SK-N-SH treated with all-trans-retinoic acid at 6 μM for 48 hours (cell line): ENCODE data around the gene FAF2.

ENCODE experiments used
- ATAC-seq: fragments of 200-7000 bp; cut with Tn5 transposase; 3 replicates; pipeline ENCODE4 v1.9.1; 2020; ENCODE audit warnings: mild to moderate bottlenecking, moderate library complexity
- ARNTL ChIP-seq: fragments of 450-650 bp; formaldehyde crosslinking; IDR thresholded peaks from 2 replicates; pipeline ENCODE4 v1.5.0; 2020; ENCODE audit warnings: low read depth, mild to moderate bottlenecking, moderate library complexity, borderline replicate concordance
- BACH2 ChIP-seq: fragments of 250-450 bp; sonication (Bioruptor Pico); IDR thresholded peaks from 2 replicates; pipeline ENCODE4 v1.9.0; 2021; ENCODE audit warnings: mild to moderate bottlenecking, borderline replicate concordance
- CSDC2 ChIP-seq: fragments of 250-450 bp; sonication (Bioruptor Pico); IDR thresholded peaks from 2 replicates; pipeline ENCODE4 v1.5.0; 2020; ENCODE audit warnings: mild to moderate bottlenecking, moderate library complexity
- CSRNP3 ChIP-seq: fragments of 250-450 bp; sonication (Bioruptor Pico); IDR thresholded peaks from 2 replicates; pipeline ENCODE4 v1.5.1; 2021; ENCODE audit warnings: mild to moderate bottlenecking, moderate library complexity
- ESRRG ChIP-seq: fragments of 250-450 bp; sonication (Bioruptor Pico); IDR thresholded peaks from 2 replicates; pipeline ENCODE4 v1.6.1; 2021; ENCODE audit warnings: mild to moderate bottlenecking
- GLIS3 ChIP-seq: fragments of 250-450 bp; sonication (Bioruptor Pico); IDR thresholded peaks from 2 replicates; pipeline ENCODE4 v1.5.0; 2020; ENCODE audit warnings: mild to moderate bottlenecking, moderate library complexity
- ISL1 ChIP-seq: fragments of 250-450 bp; sonication (Bioruptor Pico); IDR thresholded peaks from 2 replicates; pipeline ENCODE4 v2.1.2; 2022; ENCODE audit warnings: mild to moderate bottlenecking, moderate library complexity
- OSR1 ChIP-seq: fragments of 250-450 bp; sonication (Bioruptor Pico); IDR thresholded peaks from 2 replicates; pipeline ENCODE4 v1.8.0; 2022; ENCODE audit warnings: moderate library complexity, mild to moderate bottlenecking, inconsistent platforms
- POU6F1 ChIP-seq: fragments of 250-450 bp; sonication (Bioruptor Pico); IDR thresholded peaks from 2 replicates; pipeline ENCODE4 v1.8.0; 2021; ENCODE audit warnings: low read depth, mild to moderate bottlenecking, moderate library complexity, borderline replicate concordance
- RARB ChIP-seq: fragments of 250-450 bp; sonication (Bioruptor Pico); IDR thresholded peaks from 2 replicates; pipeline ENCODE4 v1.8.0; 2021; ENCODE audit warnings: mild to moderate bottlenecking, moderate library complexity
- SNAI2 ChIP-seq: fragments of 250-450 bp; sonication (Bioruptor Pico); IDR thresholded peaks from 2 replicates; pipeline ENCODE4 v1.5.0; 2020; ENCODE audit warnings: mild to moderate bottlenecking, moderate library complexity
- TCF4 ChIP-seq: fragments of 250-450 bp; sonication (Bioruptor Pico); IDR thresholded peaks from 2 replicates; pipeline ENCODE4 v1.8.0; 2021; ENCODE audit warnings: mild to moderate bottlenecking, moderate library complexity, borderline replicate concordance
- TOX ChIP-seq: fragments of 250-450 bp; sonication (Bioruptor Pico); IDR thresholded peaks from 2 replicates; pipeline ENCODE4 v1.8.0; 2021; ENCODE audit warnings: mild to moderate bottlenecking, moderate library complexity, borderline replicate concordance
- ZC3H10 ChIP-seq: fragments of 250-450 bp; sonication (Bioruptor Pico); IDR thresholded peaks from 2 replicates; pipeline ENCODE4 v1.5.1; 2021; ENCODE audit warnings: mild to moderate bottlenecking, moderate library complexity
- ZFP3 ChIP-seq: fragments of 250-450 bp; sonication (Bioruptor Pico); IDR thresholded peaks from 2 replicates; pipeline ENCODE4 v1.5.0; 2020; ENCODE audit warnings: mild to moderate bottlenecking, moderate library complexity
- ZFP30 ChIP-seq: fragments of 450-650 bp; formaldehyde crosslinking; IDR thresholded peaks from 2 replicates; pipeline ENCODE4 v1.5.0; 2022; ENCODE audit warnings: mild to moderate bottlenecking, moderate library complexity
- ZNF565 ChIP-seq: fragments of 450-650 bp; formaldehyde crosslinking; conservative IDR thresholded peaks from 2 replicates; pipeline ENCODE4 v1.5.0; 2020; ENCODE audit warnings: low read depth, mild to moderate bottlenecking, moderate library complexity
- ZNF70 ChIP-seq: fragments of 450-650 bp; formaldehyde crosslinking; IDR thresholded peaks from 2 replicates; pipeline ENCODE4 v1.5.0; 2020; ENCODE audit warnings: mild to moderate bottlenecking, moderate library complexity
- ZNF8 ChIP-seq: fragments of 450-650 bp; formaldehyde crosslinking; IDR thresholded peaks from 2 replicates; pipeline ENCODE4 v1.5.0; 2020; ENCODE audit warnings: mild to moderate bottlenecking, moderate library complexity
- TF ChIP-seq, protein P1 (sequence below): fragments of 250-450 bp; sonication (Bioruptor Pico); IDR thresholded peaks from 2 replicates; pipeline ENCODE4 v1.5.0; 2020; ENCODE audit warnings: mild to moderate bottlenecking, moderate library complexity
- TF ChIP-seq, protein P2 (sequence below): fragments of 250-450 bp; sonication (Bioruptor Pico); IDR thresholded peaks from 2 replicates; pipeline ENCODE4 v1.5.1; 2020; ENCODE audit warnings: low read depth, mild to moderate bottlenecking, moderate library complexity

Gene FAF2

DNA sequence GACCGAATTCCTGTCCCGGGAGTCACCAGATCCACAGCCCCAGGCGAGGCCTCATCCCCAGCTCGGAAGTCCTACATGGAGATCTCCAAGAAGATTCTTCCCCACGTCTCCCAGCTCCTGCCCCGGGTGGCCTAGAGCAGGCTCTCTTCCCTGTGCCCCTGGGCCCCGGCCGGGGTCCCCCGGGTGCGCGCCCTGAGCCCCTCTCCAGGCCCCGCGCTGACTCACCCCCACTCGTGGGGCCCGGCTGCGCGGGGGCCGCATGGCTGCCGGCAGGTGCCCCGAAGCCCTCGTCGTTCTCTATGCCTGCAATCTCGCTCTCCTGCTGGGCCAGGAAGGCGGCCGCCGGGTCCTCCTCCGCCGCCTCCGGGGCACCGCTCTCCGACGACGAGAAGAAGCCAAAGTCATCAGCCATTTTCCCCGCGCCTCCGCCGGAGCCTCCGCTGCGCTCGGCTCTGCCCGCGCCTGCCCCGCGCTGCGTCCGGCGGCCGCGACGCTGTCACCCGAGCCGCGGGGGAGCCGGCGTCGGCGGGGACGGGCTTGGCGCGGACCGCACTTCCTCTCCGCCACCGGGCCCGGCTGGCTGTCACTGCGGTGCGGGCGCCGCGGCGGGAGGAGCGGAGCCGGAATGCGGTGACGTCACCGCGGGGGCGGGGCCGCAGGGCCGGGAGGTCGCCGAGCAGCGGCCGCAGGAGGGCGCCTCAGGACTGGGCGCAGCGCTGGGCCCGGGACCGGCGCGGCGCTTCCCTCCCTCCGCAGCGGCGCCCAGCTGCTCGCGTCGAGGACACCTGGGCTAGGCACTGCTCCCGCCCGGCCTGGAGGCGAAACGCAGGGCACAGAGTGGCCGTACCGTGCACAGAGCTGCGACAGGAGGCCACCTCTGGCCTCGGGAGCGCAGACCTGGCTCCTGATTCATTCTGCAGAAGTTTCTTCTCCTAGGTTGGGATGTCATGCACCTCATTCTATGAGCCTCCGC is 31.9 kb upstream of the FAF2 start, which contains the start of gene CLTB:
Gene CLTB, minus strand, starts transcription at position 588 of the 973 bp plus-strand sequence. Its CDS starts 176 bp downstream, at position 412.
- peak; percentile 96 for ATAC-seq
- TF ChIP-seq ARNTL (CRISPR knock-in tag), result no peak
- TF ChIP-seq CSDC2 (CRISPR knock-in tag), result peak; percentile 50; the same call in 1 of the 2 replicates
- TF ChIP-seq TCF4, result no peak
- TF ChIP-seq, protein P1, sequence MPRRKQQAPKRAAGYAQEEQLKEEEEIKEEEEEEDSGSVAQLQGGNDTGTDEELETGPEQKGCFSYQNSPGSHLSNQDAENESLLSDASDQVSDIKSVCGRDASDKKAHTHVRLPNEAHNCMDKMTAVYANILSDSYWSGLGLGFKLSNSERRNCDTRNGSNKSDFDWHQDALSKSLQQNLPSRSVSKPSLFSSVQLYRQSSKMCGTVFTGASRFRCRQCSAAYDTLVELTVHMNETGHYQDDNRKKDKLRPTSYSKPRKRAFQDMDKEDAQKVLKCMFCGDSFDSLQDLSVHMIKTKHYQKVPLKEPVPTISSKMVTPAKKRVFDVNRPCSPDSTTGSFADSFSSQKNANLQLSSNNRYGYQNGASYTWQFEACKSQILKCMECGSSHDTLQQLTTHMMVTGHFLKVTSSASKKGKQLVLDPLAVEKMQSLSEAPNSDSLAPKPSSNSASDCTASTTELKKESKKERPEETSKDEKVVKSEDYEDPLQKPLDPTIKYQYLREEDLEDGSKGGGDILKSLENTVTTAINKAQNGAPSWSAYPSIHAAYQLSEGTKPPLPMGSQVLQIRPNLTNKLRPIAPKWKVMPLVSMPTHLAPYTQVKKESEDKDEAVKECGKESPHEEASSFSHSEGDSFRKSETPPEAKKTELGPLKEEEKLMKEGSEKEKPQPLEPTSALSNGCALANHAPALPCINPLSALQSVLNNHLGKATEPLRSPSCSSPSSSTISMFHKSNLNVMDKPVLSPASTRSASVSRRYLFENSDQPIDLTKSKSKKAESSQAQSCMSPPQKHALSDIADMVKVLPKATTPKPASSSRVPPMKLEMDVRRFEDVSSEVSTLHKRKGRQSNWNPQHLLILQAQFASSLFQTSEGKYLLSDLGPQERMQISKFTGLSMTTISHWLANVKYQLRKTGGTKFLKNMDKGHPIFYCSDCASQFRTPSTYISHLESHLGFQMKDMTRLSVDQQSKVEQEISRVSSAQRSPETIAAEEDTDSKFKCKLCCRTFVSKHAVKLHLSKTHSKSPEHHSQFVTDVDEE (CRISPR knock-in tag), result peak; percentile 64; the same call in 1 of the 2 replicates
- no peak for TF ChIP-seq GLIS3 (CRISPR knock-in tag)
- no peak for TF ChIP-seq ZNF565 (CRISPR knock-in tag)
- TF ChIP-seq BACH2, result no peak
- TF ChIP-seq SNAI2 (CRISPR knock-in tag), result peak; percentile 46; the same call in 1 of the 2 replicates

DNA sequence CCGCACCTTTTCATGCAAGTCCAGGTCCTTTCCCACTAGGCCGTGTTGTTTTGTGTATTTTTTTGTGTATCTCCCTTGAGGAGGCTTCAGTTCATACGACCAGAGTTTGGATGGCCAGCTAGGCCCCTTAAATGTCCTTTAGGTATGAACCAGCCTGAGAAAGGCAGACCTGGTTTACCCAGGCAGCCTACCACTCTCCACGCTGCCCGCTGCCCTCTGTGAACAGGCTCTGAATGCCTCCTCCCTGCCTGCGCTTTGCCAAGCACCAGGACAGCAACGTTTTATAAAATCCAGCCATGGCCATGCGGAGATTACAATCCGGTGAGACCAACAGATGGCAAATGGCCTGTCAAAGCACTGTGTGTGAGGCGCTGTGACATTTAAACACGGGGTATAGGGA is 31.2 kb upstream of the FAF2 start:
- no peak for TF ChIP-seq ISL1
- no peak for TF ChIP-seq TCF4
- TF ChIP-seq TOX (CRISPR knock-in tag), result no peak
- no peak for TF ChIP-seq ZC3H10
- TF ChIP-seq RARB (CRISPR knock-in tag), result no peak
- TF ChIP-seq ZFP30 (CRISPR knock-in tag), result no peak
- no peak for TF ChIP-seq CSDC2 (CRISPR knock-in tag)
- no peak for TF ChIP-seq BACH2
- TF ChIP-seq ZNF565 (CRISPR knock-in tag), result no peak
- no peak for TF ChIP-seq ZFP3 (CRISPR knock-in tag)
- no peak for TF ChIP-seq ARNTL (CRISPR knock-in tag)
- ATAC-seq, result no peak

GRCh38 chr5:176418251-176418650 is 29.9 kb upstream of the FAF2 start:
- no peak for TF ChIP-seq CSDC2 (CRISPR knock-in tag)
- TF ChIP-seq, all 23 proteins: peak for 0
- no peak for ATAC-seq

GRCh38 chr5:176420086-176420485 is 28.1 kb upstream of the FAF2 start:
- TF ChIP-seq SNAI2 (CRISPR knock-in tag), result no peak
- no peak for TF ChIP-seq ZFP30 (CRISPR knock-in tag)
- no peak for TF ChIP-seq CSRNP3
- TF ChIP-seq, protein P2, sequence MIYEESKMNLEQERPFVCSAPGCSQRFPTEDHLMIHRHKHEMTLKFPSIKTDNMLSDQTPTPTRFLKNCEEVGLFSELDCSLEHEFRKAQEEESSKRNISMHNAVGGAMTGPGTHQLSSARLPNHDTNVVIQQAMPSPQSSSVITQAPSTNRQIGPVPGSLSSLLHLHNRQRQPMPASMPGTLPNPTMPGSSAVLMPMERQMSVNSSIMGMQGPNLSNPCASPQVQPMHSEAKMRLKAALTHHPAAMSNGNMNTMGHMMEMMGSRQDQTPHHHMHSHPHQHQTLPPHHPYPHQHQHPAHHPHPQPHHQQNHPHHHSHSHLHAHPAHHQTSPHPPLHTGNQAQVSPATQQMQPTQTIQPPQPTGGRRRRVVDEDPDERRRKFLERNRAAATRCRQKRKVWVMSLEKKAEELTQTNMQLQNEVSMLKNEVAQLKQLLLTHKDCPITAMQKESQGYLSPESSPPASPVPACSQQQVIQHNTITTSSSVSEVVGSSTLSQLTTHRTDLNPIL (CRISPR knock-in tag), result no peak
- no peak for ATAC-seq

DNA sequence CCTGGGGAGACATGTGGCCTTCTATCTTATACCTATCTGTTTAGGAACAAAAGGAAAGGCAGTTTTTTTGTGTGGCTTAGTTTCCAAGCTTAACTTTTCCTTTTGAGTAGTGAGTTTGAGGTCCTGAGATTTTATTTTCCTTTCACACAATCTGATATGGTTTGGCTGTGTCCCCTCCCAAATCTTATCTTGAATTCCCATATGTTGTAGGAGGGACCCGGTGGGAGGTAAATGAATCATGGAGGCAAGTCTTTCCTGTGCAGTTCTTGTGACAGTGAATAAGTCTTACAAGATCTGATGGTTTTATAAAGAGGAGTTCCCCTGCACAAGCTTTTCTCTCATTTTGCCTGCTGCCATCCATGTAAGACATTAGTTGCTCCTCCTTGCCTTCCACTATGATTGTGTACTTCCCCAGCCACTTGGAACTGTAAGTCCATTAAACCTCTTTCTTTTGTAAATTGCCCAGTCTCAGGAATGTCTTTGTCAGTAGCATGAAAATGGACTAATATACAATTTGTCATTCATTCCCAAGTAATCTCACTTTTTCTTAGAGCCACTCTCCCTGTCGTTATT is 27.1 kb upstream of the FAF2 start:
- TF ChIP-seq OSR1 (CRISPR knock-in tag) (no peak), BACH2 (no peak), ZNF8 (CRISPR knock-in tag) (no peak), GLIS3 (CRISPR knock-in tag) (no peak), ZC3H10 (no peak)

GRCh38 chr5:176424181-176424580 is 24.0 kb upstream of the FAF2 start:
- ATAC-seq, result no peak
- TF ChIP-seq POU6F1 (CRISPR knock-in tag), result no peak
- no peak for TF ChIP-seq CSDC2 (CRISPR knock-in tag)
- no peak for TF ChIP-seq TOX (CRISPR knock-in tag)
- TF ChIP-seq, protein P1 (CRISPR knock-in tag), result no peak
- TF ChIP-seq ZFP3 (CRISPR knock-in tag), result no peak
- TF ChIP-seq ISL1, result no peak
- no peak for TF ChIP-seq SNAI2 (CRISPR knock-in tag)
- no peak for TF ChIP-seq ESRRG (CRISPR knock-in tag)
- TF ChIP-seq ZNF70 (CRISPR knock-in tag), result no peak
- TF ChIP-seq ZC3H10, result no peak
- no peak for TF ChIP-seq ZNF565 (CRISPR knock-in tag)

More for the DNA sequence above, 27.1 kb upstream of the FAF2 start:
- no peak for ATAC-seq
